ENCODE results near the gene PBX1.

DNA sequence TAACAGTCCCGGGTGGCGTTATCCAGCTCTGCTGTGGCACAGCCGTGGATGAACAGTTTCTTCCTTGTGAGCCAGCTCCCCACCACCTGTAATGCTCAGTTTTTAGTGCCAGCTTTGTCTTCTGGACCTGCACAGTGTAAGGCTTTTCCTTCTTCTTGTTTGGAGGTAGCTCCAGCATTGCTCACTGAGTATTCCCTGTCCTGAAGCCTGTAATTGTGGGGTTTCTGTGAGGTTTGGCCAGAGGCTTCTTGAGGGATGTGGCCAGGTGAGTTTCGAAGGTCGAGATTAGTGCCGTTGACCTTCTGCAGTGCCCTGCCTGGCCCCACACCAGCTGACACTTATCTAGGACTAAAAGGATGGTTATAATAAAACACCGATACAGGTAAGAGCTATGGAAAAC is 75.0 kb downstream of the PBX1 start:
- TF ChIP-seq CTCF (IDR thresholded peaks at IDR 0.05) (no peak), POLR2A (IDR thresholded peaks at IDR 0.05) (no peak), EP300 (IDR thresholded peaks at IDR 0.05) (no peak), POLR2AphosphoS5 (IDR thresholded peaks at IDR 0.05) (no peak)

All from sigmoid colon (tissue), 4 donors.